ENCODE data around the gene RING1.

RING1 gene

GRCh38 chr6:33193619-33194018 lies 14.7 kb upstream of the RING1 start:
- peak; percentile 46 to 49 (median 48) for DNase-seq

- DNase-seq, result no peak
These were observed 13.8 kb upstream of the RING1 start for GRCh38 chr6:33194431-33194979.

- peak; percentile 29 to 45 (median 44) for DNase-seq
These were observed 12.8 kb upstream of the RING1 start for GRCh38 chr6:33195304-33196165.

- peak; percentile 76 to 82 (median 76) for DNase-seq
These were observed 10.8 kb upstream of the RING1 start for GRCh38 chr6:33197431-33198048.

GRCh38 chr6:33198159-33198852 lies 10.0 kb upstream of the RING1 start:
- no peak for DNase-seq

GRCh38 chr6:33198853-33199436 lies 9.4 kb upstream of the RING1 start:
- DNase-seq, result no peak

GRCh38 chr6:33199687-33200218 lies 8.5 kb upstream of the RING1 start:
- peak; percentile 81 to 94 (median 84) for DNase-seq

GRCh38 chr6:33200219-33201146 lies 7.8 kb upstream of the RING1 start, which contains the start of the genes RXRB and SLC39A7:
Gene RXRB (minus strand): TSS chr6:33200665. CDS start chr6:33200476, 189 bp downstream.
Gene SLC39A7 (plus strand): TSS chr6:33200867. CDS start chr6:33201246, 379 bp downstream.
- DNase-seq, result peak; percentile 99 to 100 (median 100)

- peak; percentile 31 to 54 (median 42) for DNase-seq
These were observed 7.2 kb upstream of the RING1 start for GRCh38 chr6:33201147-33201545.

GRCh38 chr6:33201935-33202334 lies 6.4 kb upstream of the RING1 start:
- no peak for DNase-seq

- DNase-seq, result no peak
These were observed 5.5 kb upstream of the RING1 start for GRCh38 chr6:33202799-33203198.

GRCh38 chr6:33203443-33204164 lies 4.7 kb upstream of the RING1 start:
- DNase-seq, result no peak

GRCh38 chr6:33204165-33204414 lies 4.2 kb upstream of the RING1 start:
- no peak for DNase-seq

- peak; percentile 91 to 96 (median 93) for DNase-seq
These were observed 3.7 kb upstream of the RING1 start, which contains the start of gene HSD17B8 for GRCh38 chr6:33204415-33205190. Gene HSD17B8 (plus strand): TSS chr6:33204655. CDS start chr6:33204669, 14 bp downstream.

GRCh38 chr6:33205191-33206026 lies 2.9 kb upstream of the RING1 start:
- peak; percentile 35 to 51 (median 44) for DNase-seq

- DNase-seq, result no peak
These were observed 2.1 kb upstream of the RING1 start for GRCh38 chr6:33206027-33206863.

- DNase-seq, result peak in 2 of 3 donors; percentile 41 to 42
These were observed 1.3 kb upstream of the RING1 start for GRCh38 chr6:33206864-33207551.
